Duodenal mucosa (tissue), 2 donors: ENCODE data around the gene PCTP.

Experiments used
- H3K27ac ChIP-seq: one replicate; pipeline ENCODE4 v1.7.0; 2013; ENCODE audit warnings: low read depth, low read length
- H3K27me3 ChIP-seq, 2 donors: one replicate each; pipeline ENCODE4 v1.7.0; 2013; ENCODE audit warnings: low read length in 2 of 2, control low read depth in 1 of 2; ENCODE audit not compliant: insufficient read depth in 2 of 2, control insufficient read depth in 1 of 2
- H3K36me3 ChIP-seq, 2 donors: one replicate each; pipeline ENCODE4 v1.7.0; 2013; ENCODE audit warnings: low read length in 2 of 2, control low read depth in 1 of 2; ENCODE audit not compliant: insufficient read depth in 2 of 2, control insufficient read depth in 1 of 2
- H3K4me1 ChIP-seq, 2 donors: one replicate each; pipeline ENCODE4 v1.7.0; 2013; ENCODE audit warnings: low read length in 2 of 2, control low read depth in 1 of 2; ENCODE audit not compliant: insufficient read depth in 2 of 2, control insufficient read depth in 1 of 2
- H3K4me3 ChIP-seq, 2 donors: one replicate each; pipeline ENCODE4 v1.7.0; 2013; ENCODE audit warnings: low read length in 2 of 2, low read depth in 1 of 2
- H3K9ac ChIP-seq, 2 donors: one replicate each; pipeline ENCODE4 v1.7.0; 2013; ENCODE audit warnings: low read length in 2 of 2, low read depth in 1 of 2
- H3K9me3 ChIP-seq, 2 donors: one replicate each; pipeline ENCODE4 v1.7.0; 2013; ENCODE audit warnings: low read length in 2 of 2, control low read depth in 1 of 2; ENCODE audit not compliant: control insufficient read depth in 1 of 2

PCTP gene

DNA sequence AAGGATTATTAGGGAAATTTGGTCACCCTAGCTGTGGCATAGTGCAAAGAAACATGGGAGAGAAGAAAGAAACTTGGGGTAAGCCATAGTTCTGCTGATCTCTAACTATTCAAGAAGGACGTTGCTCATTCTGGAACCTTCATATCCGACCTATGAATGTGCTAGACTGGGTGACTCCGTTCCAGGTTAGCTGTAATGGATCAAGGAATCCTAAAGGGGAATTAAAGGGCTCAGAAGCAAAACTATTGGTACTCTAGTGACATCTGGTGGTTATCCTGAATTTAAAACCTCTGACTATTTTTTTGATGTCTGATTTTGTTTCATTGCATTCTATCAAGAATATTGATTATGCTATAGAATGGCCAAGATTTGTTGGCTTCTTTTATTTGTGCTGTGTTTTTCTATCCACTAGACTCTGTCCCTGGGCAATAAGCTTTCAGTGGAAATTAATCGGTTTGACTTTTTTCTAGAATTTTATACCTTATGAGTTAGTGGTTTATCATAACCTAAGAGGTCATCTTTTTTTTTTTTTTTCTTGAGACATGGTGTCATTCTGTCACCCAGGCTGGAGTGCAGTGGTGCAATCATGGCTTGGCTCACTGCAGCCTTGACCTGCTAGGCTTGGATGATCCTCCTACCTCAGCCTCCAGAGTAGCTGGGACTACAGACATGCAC lies 19.5 kb downstream of the PCTP start:
- Histone ChIP-seq H3K4me3 (no peak overlapping the region), H3K27ac (no peak overlapping the region), H3K27me3 (no peaks in the 10 kb centered on the region), H3K36me3 (peaks cover 17 to 32% of the 10 kb centered on the region in 2 donors), H3K9ac (no peak overlapping the region), H3K9me3 (no peaks in the 10 kb centered on the region), H3K4me1 (no peaks in the 10 kb centered on the region)

DNA sequence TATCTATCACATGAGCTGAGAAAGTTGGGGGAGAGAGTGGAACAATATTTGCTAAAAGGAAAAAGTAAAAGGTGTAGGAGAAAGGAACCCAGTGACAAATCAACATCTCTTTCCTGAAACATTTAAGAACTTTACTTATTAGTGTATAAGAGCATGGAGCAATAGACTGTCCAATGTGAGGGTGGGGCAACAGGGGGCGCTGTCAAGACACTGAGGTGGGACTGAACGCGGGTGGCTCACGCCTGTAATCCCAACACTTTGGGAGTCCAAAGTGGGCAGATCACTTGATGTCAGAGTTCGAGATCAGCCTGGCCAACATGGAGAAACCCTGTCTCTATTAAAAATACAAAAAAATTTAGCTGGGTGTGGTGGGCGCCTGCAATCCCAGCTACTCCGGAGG lies 21.2 kb downstream of the PCTP start:
- Histone ChIP-seq H3K4me3 (no peak overlapping the region), H3K27me3 (no peaks in the 10 kb centered on the region), H3K9ac (no peak overlapping the region), H3K4me1 (no peaks in the 10 kb centered on the region), H3K36me3 (peaks cover 30 to 41% of the 10 kb centered on the region in 2 donors), H3K9me3 (no peaks in the 10 kb centered on the region), H3K27ac (no peak overlapping the region)

DNA sequence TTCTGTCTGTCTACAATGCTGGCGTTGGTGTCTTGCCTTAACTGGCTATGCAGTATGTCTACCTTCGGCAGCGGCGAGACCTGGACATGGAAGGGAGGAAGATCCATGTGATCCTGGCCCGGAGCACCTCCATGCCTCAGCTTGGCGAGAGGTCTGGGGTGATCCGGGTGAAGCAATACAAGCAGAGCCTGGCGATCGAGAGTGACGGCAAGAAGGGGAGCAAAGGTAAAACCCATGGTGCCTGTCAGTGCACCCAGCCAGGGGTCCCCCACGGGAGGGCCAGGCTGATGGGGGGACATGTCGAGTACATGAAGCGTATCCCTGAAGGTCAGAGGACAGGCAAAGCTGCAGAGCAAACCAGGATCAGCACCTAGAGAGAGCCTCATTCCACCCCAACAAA lies 22.8 kb downstream of the PCTP start:
- Histone ChIP-seq H3K4me3 (no peak overlapping the region), H3K9me3 (no peaks in the 10 kb centered on the region), H3K27ac (no peak overlapping the region), H3K4me1 (no peaks in the 10 kb centered on the region), H3K36me3 (peaks cover 30 to 37% of the 10 kb centered on the region in 2 donors), H3K27me3 (no peaks in the 10 kb centered on the region), H3K9ac (no peak overlapping the region)

DNA sequence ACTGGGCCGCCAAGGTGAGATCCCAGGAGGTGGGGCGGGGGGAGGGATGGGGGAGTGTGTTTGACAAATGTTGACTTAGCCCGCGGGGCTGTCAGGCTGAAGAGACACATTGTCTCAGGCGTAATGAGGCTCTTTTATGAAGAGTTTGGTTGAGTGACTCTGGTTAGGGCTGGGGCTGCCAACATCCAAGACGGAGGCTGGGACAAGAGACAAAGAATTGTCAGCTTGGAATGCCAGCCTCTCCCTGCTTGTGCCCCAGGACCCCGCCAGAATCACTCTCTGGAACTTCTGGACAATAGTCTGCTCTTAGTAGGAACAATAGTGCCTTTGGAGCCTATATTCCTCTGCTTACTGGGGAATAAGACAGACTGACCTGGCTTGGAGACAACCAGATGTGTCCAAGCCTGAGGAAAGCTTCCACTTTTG lies 24.0 kb downstream of the PCTP start:
- H3K4me3 ChIP-seq, result no peak overlapping the region
- peaks cover 30 to 34% of the 10 kb centered on the region in 2 donors for H3K36me3 ChIP-seq
- H3K27me3 ChIP-seq, result no peaks in the 10 kb centered on the region
- no peaks in the 10 kb centered on the region for H3K9me3 ChIP-seq
- no peaks in the 10 kb centered on the region for H3K4me1 ChIP-seq
- H3K27ac ChIP-seq, result no peak overlapping the region
- H3K9ac ChIP-seq, result no peak overlapping the region

DNA sequence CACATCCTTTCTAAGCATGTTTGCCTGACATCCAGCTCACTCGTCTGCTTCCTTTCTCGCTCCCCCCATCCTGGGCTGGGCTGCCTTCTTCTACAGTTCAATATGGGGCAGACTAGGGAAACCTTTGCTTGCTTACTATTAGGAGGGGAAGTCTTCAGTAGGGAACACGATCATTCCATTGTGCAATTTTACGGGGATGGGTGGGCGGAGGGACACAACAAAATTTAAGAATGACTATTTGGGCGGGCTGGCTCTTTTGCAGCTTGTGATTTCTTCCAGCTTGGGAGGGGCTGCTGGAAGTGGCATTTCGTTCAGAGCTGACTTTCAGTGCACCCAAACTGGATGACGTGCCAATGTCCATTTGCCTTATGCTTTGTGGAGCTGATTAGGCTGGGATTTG lies 25.4 kb downstream of the PCTP start:
- Histone ChIP-seq H3K27ac (no peak overlapping the region), H3K9me3 (no peaks in the 10 kb centered on the region), H3K4me3 (no peak overlapping the region), H3K4me1 (no peaks in the 10 kb centered on the region), H3K36me3 (peaks cover 26 to 31% of the 10 kb centered on the region in 2 donors), H3K27me3 (no peaks in the 10 kb centered on the region), H3K9ac (no peak overlapping the region)

DNA sequence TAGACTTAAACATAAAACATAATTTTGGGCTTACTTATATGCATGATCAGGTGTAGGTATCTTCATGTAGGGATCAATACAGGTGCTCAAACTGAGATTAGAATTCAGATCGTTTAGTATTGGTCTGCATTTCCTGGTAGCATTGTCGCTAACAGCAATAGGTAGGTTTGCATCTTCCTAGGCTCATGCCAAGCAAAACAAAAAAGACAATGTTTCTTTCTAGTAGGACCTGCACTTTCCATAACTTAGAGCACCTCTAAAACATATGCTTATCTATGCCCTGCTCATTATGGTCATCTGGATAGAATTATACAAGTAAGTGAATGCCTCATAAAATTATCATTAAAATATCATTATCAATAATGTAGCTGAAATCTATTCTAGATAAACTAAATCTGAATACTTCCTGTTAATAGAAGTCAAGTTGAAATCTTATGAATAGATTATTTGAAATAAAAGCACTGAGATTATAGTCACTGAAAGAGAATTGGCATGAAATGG lies 26.7 kb downstream of the PCTP start:
- Histone ChIP-seq H3K27ac (no peak overlapping the region), H3K4me3 (no peak overlapping the region), H3K36me3 (peaks cover 23% of the 10 kb centered on the region in 2 donors), H3K4me1 (no peaks in the 10 kb centered on the region), H3K9ac (no peak overlapping the region), H3K27me3 (no peaks in the 10 kb centered on the region), H3K9me3 (no peaks in the 10 kb centered on the region)

DNA sequence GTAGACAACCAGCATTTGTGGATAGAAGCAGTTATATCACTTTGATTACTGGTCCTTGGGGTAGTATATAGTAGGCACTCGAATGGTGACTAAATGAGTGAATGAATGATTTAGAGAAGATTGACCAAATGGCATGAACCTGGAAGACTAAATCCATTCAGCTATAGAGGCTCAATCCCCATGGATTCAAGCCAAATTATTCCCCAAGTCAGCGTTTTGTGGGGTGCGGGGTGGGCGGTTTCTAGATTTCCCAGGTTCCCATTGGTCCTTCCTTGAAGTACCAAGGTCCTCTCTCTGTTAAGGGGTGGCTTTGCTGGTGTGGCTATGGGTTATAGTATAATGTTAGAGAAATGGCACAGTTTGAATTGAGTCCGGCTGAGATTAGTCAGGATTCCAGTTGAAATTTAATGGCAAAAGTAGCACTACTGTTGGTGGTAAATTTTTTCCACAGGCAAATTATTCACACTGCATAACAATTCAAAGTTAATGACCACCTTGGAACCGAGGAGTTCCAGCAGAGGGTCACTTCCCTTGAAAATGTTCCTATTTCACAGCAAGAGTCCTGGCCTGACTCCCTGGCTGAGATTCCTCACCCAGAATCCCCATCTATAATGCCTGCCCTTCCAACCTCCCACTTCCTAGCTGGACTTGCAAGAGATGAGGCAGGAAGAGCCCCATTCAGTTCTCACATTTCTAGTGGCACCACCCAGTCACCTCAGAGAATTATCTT lies 27.7 kb downstream of the PCTP start:
- no peak overlapping the region for H3K27ac ChIP-seq
- no peak overlapping the region for H3K4me3 ChIP-seq
- no peak overlapping the region for H3K9ac ChIP-seq
- H3K9me3 ChIP-seq, result no peaks in the 10 kb centered on the region
- no peaks in the 10 kb centered on the region for H3K27me3 ChIP-seq
- no peaks in the 10 kb centered on the region for H3K4me1 ChIP-seq
- peaks cover 15 to 23% of the 10 kb centered on the region in 2 donors for H3K36me3 ChIP-seq

GRCh38 chr17:55783684-55784245 lies 32.9 kb downstream of the PCTP start:
- H3K27ac ChIP-seq, result no peak overlapping the region
- no peaks in the 10 kb centered on the region for H3K9me3 ChIP-seq
- no peak overlapping the region for H3K9ac ChIP-seq
- no peaks in the 10 kb centered on the region for H3K36me3 ChIP-seq
- H3K4me1 ChIP-seq, result no peaks in the 10 kb centered on the region
- no peaks in the 10 kb centered on the region for H3K27me3 ChIP-seq
- no peak overlapping the region for H3K4me3 ChIP-seq

DNA sequence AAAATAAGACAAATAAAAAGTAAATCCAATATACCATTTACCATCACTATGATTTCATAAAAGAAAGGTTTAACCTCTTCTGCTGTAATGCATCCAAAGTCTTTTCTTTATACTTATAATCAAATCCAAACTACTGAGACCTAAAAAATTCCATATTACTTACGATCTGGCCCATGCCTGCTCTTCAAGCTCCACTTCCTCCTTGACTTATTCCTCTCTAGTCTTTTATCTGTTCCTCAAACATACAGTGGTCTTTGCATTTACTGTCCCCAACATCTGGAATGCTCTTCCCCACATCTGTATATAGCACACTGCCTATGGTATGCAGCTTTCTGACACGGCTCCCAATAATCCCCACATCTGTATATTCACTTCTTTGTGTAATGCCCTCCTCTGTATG lies 33.8 kb downstream of the PCTP start:
- H3K9ac ChIP-seq, result no peak overlapping the region
- no peak overlapping the region for H3K27ac ChIP-seq
- H3K27me3 ChIP-seq, result no peaks in the 10 kb centered on the region
- H3K36me3 ChIP-seq, result no peaks in the 10 kb centered on the region
- H3K4me1 ChIP-seq, result no peaks in the 10 kb centered on the region
- no peak overlapping the region for H3K4me3 ChIP-seq
- no peaks in the 10 kb centered on the region for H3K9me3 ChIP-seq

GRCh38 chr17:55785181-55785580 lies 34.3 kb downstream of the PCTP start:
- Histone ChIP-seq H3K9ac (no peak overlapping the region), H3K27me3 (no peaks in the 10 kb centered on the region), H3K4me3 (no peak overlapping the region), H3K36me3 (no peaks in the 10 kb centered on the region), H3K4me1 (no peaks in the 10 kb centered on the region), H3K27ac (no peak overlapping the region), H3K9me3 (no peaks in the 10 kb centered on the region)
